MM.1S (cell line): ENCODE results near the gene MRPL22.
"Not testable (repeated sequence)": the region's sequence is repeated elsewhere in the genome, so short reads cannot be mapped to it uniquely, and the experiment has no call there.

Source experiments
- DNase-seq: peaks from one replicate; pipeline ENCODE4 v3.0.0-alpha.2; 2015
- H2AFZ ChIP-seq: fragments of 300-600 bp; sonication (generic); 2 replicates; pipeline ENCODE4 v1.6.0; 2016; ENCODE audit warnings: antibody characterized with exemption, low read length
- H3F3A ChIP-seq: fragments of 300-600 bp; sonication (generic); 2 replicates; pipeline ENCODE4 v1.6.1; 2016; ENCODE audit warnings: mild to moderate bottlenecking, antibody characterized with exemption, low read length, moderate library complexity, mixed read lengths; ENCODE audit not compliant: insufficient read depth
- H3K27ac ChIP-seq: fragments of 300-600 bp; sonication (generic); 2 replicates; pipeline ENCODE4 v1.5.1; 2016; ENCODE audit warnings: mild to moderate bottlenecking, low read length
- H3K27me3 ChIP-seq: fragments of 300-600 bp; sonication (generic); replicated peaks from 2 replicates; pipeline ENCODE4 v1.6.0; 2016; ENCODE audit warnings: low read length; ENCODE audit not compliant: insufficient read depth
- H3K36me3 ChIP-seq: fragments of 300-600 bp; sonication (generic); replicated peaks from 2 replicates; pipeline ENCODE4 v1.6.1; 2016; ENCODE audit warnings: mild to moderate bottlenecking, low read length, mixed read lengths; ENCODE audit not compliant: insufficient read depth
- H3K4me1 ChIP-seq: fragments of 300-600 bp; sonication (generic); 2 replicates; pipeline ENCODE4 v1.6.1; 2016; ENCODE audit warnings: low read length, mixed read lengths
- H3K4me2 ChIP-seq: fragments of 300-600 bp; sonication (generic); 2 replicates; pipeline ENCODE4 v1.6.0; 2016; ENCODE audit warnings: low read depth, low read length
- H3K4me3 ChIP-seq: fragments of 300-600 bp; sonication (generic); 2 replicates; pipeline ENCODE4 v1.5.1; 2016; ENCODE audit warnings: low read length, mixed read lengths
- H3K79me2 ChIP-seq: fragments of 300-600 bp; sonication (generic); 2 replicates; pipeline ENCODE4 v1.6.1; 2016; ENCODE audit warnings: mixed run types, low read length, mixed read lengths
- H3K9ac ChIP-seq: fragments of 300-600 bp; sonication (generic); 2 replicates; pipeline ENCODE4 v1.6.1; 2016; ENCODE audit warnings: low read length, mixed read lengths
- H3K9me2 ChIP-seq: fragments of 300-600 bp; sonication (generic); replicated peaks from 2 replicates; pipeline ENCODE4 v1.6.1; 2016; ENCODE audit warnings: mild to moderate bottlenecking, low read length, mixed read lengths; ENCODE audit not compliant: insufficient read depth
- H3K9me3 ChIP-seq: fragments of 300-600 bp; sonication (generic); replicated peaks from 2 replicates; pipeline ENCODE4 v1.6.1; 2016; ENCODE audit warnings: mild to moderate bottlenecking, low read length, mixed read lengths; ENCODE audit not compliant: insufficient read depth
- H4K20me1 ChIP-seq: fragments of 300-600 bp; sonication (generic); 2 replicates; pipeline ENCODE4 v1.6.1; 2016; ENCODE audit warnings: mild to moderate bottlenecking, low read length, moderate library complexity, mixed read lengths; ENCODE audit not compliant: insufficient read depth
- CTCF ChIP-seq: fragments of 300-600 bp; sonication (generic); IDR thresholded peaks from 2 replicates; pipeline ENCODE4 v1.5.1; 2016; ENCODE audit warnings: antibody characterized with exemption, low read length, mixed read lengths
- EZH2 ChIP-seq: fragments of 300-600 bp; sonication (generic); optimal IDR thresholded peaks from 2 replicates; pipeline ENCODE3; 2017; ENCODE audit warnings: low read depth, mild to moderate bottlenecking, antibody characterized with exemption, low read length, mixed read lengths
- EZH2phosphoT487 ChIP-seq: fragments of 300-600 bp; sonication (generic); IDR thresholded peaks from 2 replicates; pipeline ENCODE4 v1.6.1; 2018; ENCODE audit warnings: antibody characterized with exemption, low read length

MRPL22 gene

GRCh38 chr5:154970759-154971158 lies 29.9 kb downstream of the MRPL22 start:
- Histone ChIP-seq H3F3A (no peaks in the 10 kb centered on the region), H2AFZ (no peak overlapping the region), H3K27me3 (no peaks in the 10 kb centered on the region), H3K4me3 (no peak overlapping the region), H3K79me2 (no peaks in the 10 kb centered on the region), H3K9me2 (no peaks in the 10 kb centered on the region), H3K4me2 (no peak overlapping the region), H3K36me3 (no peaks in the 10 kb centered on the region; the same call in 1 of the 2 replicates), H3K9ac (no peak overlapping the region), H3K4me1 (no peaks in the 10 kb centered on the region), H3K9me3 (no peaks in the 10 kb centered on the region), H3K27ac (no peak overlapping the region), H4K20me1 (no peaks in the 10 kb centered on the region)
- no peak for TF ChIP-seq EZH2phosphoT487
- TF ChIP-seq EZH2: no peak
- TF ChIP-seq CTCF: no peak
- no peak for DNase-seq

GRCh38 chr5:154971501-154971900 lies 30.6 kb downstream of the MRPL22 start:
- TF ChIP-seq CTCF: no peak
- no peak for TF ChIP-seq EZH2phosphoT487
- TF ChIP-seq EZH2: no peak
- Histone ChIP-seq H3K9ac (no peak overlapping the region), H3K9me2 (no peaks in the 10 kb centered on the region), H3F3A (no peaks in the 10 kb centered on the region), H3K4me3 (no peak overlapping the region), H3K4me1 (no peaks in the 10 kb centered on the region), H3K27ac (no peak overlapping the region), H3K36me3 (no peaks in the 10 kb centered on the region; the same call in 1 of the 2 replicates), H2AFZ (no peak overlapping the region), H3K27me3 (no peaks in the 10 kb centered on the region), H3K79me2 (no peaks in the 10 kb centered on the region), H4K20me1 (no peaks in the 10 kb centered on the region), H3K9me3 (no peaks in the 10 kb centered on the region), H3K4me2 (no peak overlapping the region)
- no peak for DNase-seq

GRCh38 chr5:154972476-154973080 lies 31.7 kb downstream of the MRPL22 start:
- TF ChIP-seq CTCF (peak; percentile 56), EZH2 (no peak)
- DNase-seq: peak; percentile 32
- Histone ChIP-seq H3K27ac (no peak overlapping the region), H3K4me1 (no peaks in the 10 kb centered on the region), H3K9me3 (no peaks in the 10 kb centered on the region), H3F3A (no peaks in the 10 kb centered on the region), H3K9me2 (no peaks in the 10 kb centered on the region), H3K79me2 (no peaks in the 10 kb centered on the region), H4K20me1 (no peaks in the 10 kb centered on the region), H3K27me3 (no peaks in the 10 kb centered on the region), H2AFZ (no peak overlapping the region), H3K36me3 (no peaks in the 10 kb centered on the region; the same call in 1 of the 2 replicates), H3K4me2 (no peak overlapping the region), H3K9ac (no peak overlapping the region), H3K4me3 (no peak overlapping the region)

- H3K27ac ChIP-seq, H3K27me3 ChIP-seq: not testable (repeated sequence)
These were observed 35.2 kb downstream of the MRPL22 start for GRCh38 chr5:154976082-154976481.

More at GRCh38 chr5:154976082-154976481, 35.2 kb downstream of the MRPL22 start:
- not testable (repeated sequence) for H3K9ac ChIP-seq, H3K4me3 ChIP-seq, H3K4me1 ChIP-seq, H3K9me2 ChIP-seq, H3K4me2 ChIP-seq, H2AFZ ChIP-seq, H3K9me3 ChIP-seq, H3K36me3 ChIP-seq, H4K20me1 ChIP-seq, H3F3A ChIP-seq, H3K79me2 ChIP-seq, DNase-seq
